ENCODE measurements around the gene CIROP.

DNA sequence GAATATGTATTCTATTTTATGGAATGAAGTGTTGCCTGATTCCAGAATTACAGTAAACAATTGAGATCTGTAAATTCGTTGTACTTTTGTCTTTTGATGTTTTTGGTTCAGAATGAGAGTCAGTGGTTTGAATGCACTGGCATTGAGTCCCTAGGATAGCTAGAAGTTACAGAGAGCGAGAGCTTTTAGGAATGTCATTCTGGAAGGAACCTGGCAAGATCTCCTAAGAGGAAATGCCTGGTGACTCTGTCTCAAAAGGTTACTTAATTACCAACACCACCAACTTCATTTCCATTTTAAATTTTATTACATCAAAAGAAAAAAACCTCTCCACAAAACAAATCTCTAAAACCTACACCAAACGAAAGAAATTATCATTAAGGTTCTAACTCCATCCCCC lies 20.2 kb upstream of the CIROP start:
- TF ChIP-seq, protein P1, sequence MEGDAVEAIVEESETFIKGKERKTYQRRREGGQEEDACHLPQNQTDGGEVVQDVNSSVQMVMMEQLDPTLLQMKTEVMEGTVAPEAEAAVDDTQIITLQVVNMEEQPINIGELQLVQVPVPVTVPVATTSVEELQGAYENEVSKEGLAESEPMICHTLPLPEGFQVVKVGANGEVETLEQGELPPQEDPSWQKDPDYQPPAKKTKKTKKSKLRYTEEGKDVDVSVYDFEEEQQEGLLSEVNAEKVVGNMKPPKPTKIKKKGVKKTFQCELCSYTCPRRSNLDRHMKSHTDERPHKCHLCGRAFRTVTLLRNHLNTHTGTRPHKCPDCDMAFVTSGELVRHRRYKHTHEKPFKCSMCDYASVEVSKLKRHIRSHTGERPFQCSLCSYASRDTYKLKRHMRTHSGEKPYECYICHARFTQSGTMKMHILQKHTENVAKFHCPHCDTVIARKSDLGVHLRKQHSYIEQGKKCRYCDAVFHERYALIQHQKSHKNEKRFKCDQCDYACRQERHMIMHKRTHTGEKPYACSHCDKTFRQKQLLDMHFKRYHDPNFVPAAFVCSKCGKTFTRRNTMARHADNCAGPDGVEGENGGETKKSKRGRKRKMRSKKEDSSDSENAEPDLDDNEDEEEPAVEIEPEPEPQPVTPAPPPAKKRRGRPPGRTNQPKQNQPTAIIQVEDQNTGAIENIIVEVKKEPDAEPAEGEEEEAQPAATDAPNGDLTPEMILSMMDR (conservative IDR thresholded peaks at IDR 0.05) = no peak
- TF ChIP-seq EZH2 (IDR thresholded peaks at IDR 0.05; ENCODE audit: low read depth) = no peak
